Transverse colon (tissue), 3 donors: ENCODE measurements around the gene ZNF574.
A peak's percentile ranks its signal among the peaks of the same experiment; 100 is the strongest.
"Not testable (repeated sequence)": the region's sequence is repeated elsewhere in the genome, so short reads cannot be mapped to it uniquely, and the experiment has no call there.

Experiments used
- EP300 ChIP-seq: sonication (generic); formaldehyde crosslinking; IDR thresholded peaks from one replicate; pipeline ENCODE4 v1.6.1; 2017; ENCODE audit warnings: antibody characterized with exemption, low read depth
- POLR2A ChIP-seq: fragments of 450-650 bp; IDR thresholded peaks from one replicate; pipeline ENCODE4 v1.6.1; 2016; ENCODE audit warnings: antibody characterized with exemption, mild to moderate bottlenecking, moderate library complexity
- TF ChIP-seq, protein P1 (sequence below), 5 experiments: fragments of 200-600 bp in 3 of 5; fragments of 450-650 bp in 2 of 5; sonication (generic) in 3 of 5; IDR thresholded peaks; 1 replicate in 2 of 5; 2 replicates in 3 of 5; pipeline ENCODE4 v1.5.1; 2016 to 2017; ENCODE audit warnings: antibody characterized with exemption in 5 of 5, inconsistent platforms in 3 of 5, mild to moderate bottlenecking in 2 of 5, moderate library complexity in 1 of 5

- TF ChIP-seq, protein P1, sequence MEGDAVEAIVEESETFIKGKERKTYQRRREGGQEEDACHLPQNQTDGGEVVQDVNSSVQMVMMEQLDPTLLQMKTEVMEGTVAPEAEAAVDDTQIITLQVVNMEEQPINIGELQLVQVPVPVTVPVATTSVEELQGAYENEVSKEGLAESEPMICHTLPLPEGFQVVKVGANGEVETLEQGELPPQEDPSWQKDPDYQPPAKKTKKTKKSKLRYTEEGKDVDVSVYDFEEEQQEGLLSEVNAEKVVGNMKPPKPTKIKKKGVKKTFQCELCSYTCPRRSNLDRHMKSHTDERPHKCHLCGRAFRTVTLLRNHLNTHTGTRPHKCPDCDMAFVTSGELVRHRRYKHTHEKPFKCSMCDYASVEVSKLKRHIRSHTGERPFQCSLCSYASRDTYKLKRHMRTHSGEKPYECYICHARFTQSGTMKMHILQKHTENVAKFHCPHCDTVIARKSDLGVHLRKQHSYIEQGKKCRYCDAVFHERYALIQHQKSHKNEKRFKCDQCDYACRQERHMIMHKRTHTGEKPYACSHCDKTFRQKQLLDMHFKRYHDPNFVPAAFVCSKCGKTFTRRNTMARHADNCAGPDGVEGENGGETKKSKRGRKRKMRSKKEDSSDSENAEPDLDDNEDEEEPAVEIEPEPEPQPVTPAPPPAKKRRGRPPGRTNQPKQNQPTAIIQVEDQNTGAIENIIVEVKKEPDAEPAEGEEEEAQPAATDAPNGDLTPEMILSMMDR (IDR thresholded peaks at IDR 0.05) = peak; percentile 73 to 88 (median 81)
- not testable (repeated sequence) for TF ChIP-seq POLR2A, EP300
Measured at GRCh38 chr19:42034640-42035391, 41.1 kb upstream of the ZNF574 start.
